Inflammatory macrophage treated with lipopolysaccharide for 1 hour (primary cell): ENCODE results near the gene NKX3-2.
A peak's percentile ranks its signal among the peaks of the same experiment; 100 is the strongest.

Experiments used
- DNase-seq, 2 donors: peaks; one replicate each; pipeline ENCODE4 v3.0.0-alpha.2; 2020 to 2022

NKX3-2 gene

GRCh38 chr4:13530823-13531624 is 13.3 kb downstream of the NKX3-2 start:
- DNase-seq, result no peak

GRCh38 chr4:13529128-13529919 is 15.0 kb downstream of the NKX3-2 start:
- DNase-seq, result no peak

- no peak for DNase-seq
Measured at GRCh38 chr4:13528821-13529127, 15.5 kb downstream of the NKX3-2 start.

- peak; percentile 24 for DNase-seq
Measured at GRCh38 chr4:13527981-13528820, 16.1 kb downstream of the NKX3-2 start.

GRCh38 chr4:13527192-13527980 is 16.9 kb downstream of the NKX3-2 start:
- DNase-seq, result no peak

- no peak for DNase-seq
Measured at GRCh38 chr4:13526658-13527057, 17.6 kb downstream of the NKX3-2 start.

GRCh38 chr4:13525606-13526281 is 18.6 kb downstream of the NKX3-2 start:
- no peak for DNase-seq

- no peak for DNase-seq
Measured at GRCh38 chr4:13524504-13525243, 19.6 kb downstream of the NKX3-2 start.

GRCh38 chr4:13523591-13524503 is 20.5 kb downstream of the NKX3-2 start:
- DNase-seq, result no peak

GRCh38 chr4:13523105-13523477 is 21.2 kb downstream of the NKX3-2 start:
- DNase-seq, result no peak

- no peak for DNase-seq
Measured at GRCh38 chr4:13522282-13523104, 21.8 kb downstream of the NKX3-2 start.

- DNase-seq, result no peak
Measured at GRCh38 chr4:13521047-13521446, 23.3 kb downstream of the NKX3-2 start.

GRCh38 chr4:13516315-13516860 is 27.9 kb downstream of the NKX3-2 start:
- no peak for DNase-seq

GRCh38 chr4:13515268-13515667 is 29.0 kb downstream of the NKX3-2 start:
- DNase-seq, result no peak

GRCh38 chr4:13514722-13515121 is 29.6 kb downstream of the NKX3-2 start:
- peak in 1 of 2 donors; percentile 27 for DNase-seq

- no peak for DNase-seq
Measured at GRCh38 chr4:13511101-13511500, 33.2 kb downstream of the NKX3-2 start.

- no peak for DNase-seq
Measured at GRCh38 chr4:13509442-13509841, 34.9 kb downstream of the NKX3-2 start.

GRCh38 chr4:13504374-13504773 is 39.9 kb downstream of the NKX3-2 start:
- no peak for DNase-seq

GRCh38 chr4:13498469-13498868 is 45.8 kb downstream of the NKX3-2 start:
- DNase-seq, result peak; percentile 72 to 74
